Activated naive CD4-positive, alpha-beta T cell (primary cell): Measurements from ENCODE around the gene VPS29.
"Not testable (repeated sequence)": the region's sequence is repeated elsewhere in the genome, so short reads cannot be mapped to it uniquely, and the experiment has no call there.

Experiments used
- DNase-seq, 4 experiments: peaks; one replicate each; lab custom pipeline; 2025; lab: John Stamatoyannopoulos, UW

VPS29 gene

GRCh38 chr12:110520876-110521712 lies 19.2 kb upstream of the VPS29 start:
- DNase-seq = not testable (repeated sequence)

- not testable (repeated sequence) for DNase-seq
Measured at GRCh38 chr12:110518014-110518413, 16.1 kb upstream of the VPS29 start.

- DNase-seq = no peak
Measured at GRCh38 chr12:110516995-110517394, 15.1 kb upstream of the VPS29 start.

GRCh38 chr12:110514363-110514762 lies 12.5 kb upstream of the VPS29 start:
- DNase-seq = no peak

GRCh38 chr12:110513842-110514241 lies 11.9 kb upstream of the VPS29 start:
- DNase-seq = no peak

- no peak for DNase-seq
Measured at GRCh38 chr12:110508071-110508586, 6.2 kb upstream of the VPS29 start.

GRCh38 chr12:110505332-110505731 lies 3.4 kb upstream of the VPS29 start:
- DNase-seq = no peak

GRCh38 chr12:110503432-110503831 lies 1.5 kb upstream of the VPS29 start:
- DNase-seq = no peak

GRCh38 chr12:110501399-110501751 lies 536 bp downstream of the VPS29 start:
- DNase-seq = peak in 1 of 4 experiments; percentile 38

GRCh38 chr12:110498984-110499706 lies 2.8 kb downstream of the VPS29 start:
- no peak for DNase-seq

GRCh38 chr12:110475426-110475825 lies 26.5 kb downstream of the VPS29 start:
- DNase-seq = no peak

- DNase-seq = peak; percentile 80 to 90 (median 87)
Measured at GRCh38 chr12:110468214-110469048, 33.5 kb downstream of the VPS29 start, which contains the start of the genes FAM216A and GPN3. Gene FAM216A (plus strand): TSS chr12:110468845. CDS start chr12:110468876, 31 bp downstream. Gene GPN3 (minus strand): TSS chr12:110468257. CDS start chr12:110468203, 54 bp downstream.

- DNase-seq = no peak
Measured at GRCh38 chr12:110467847-110468213, 34.1 kb downstream of the VPS29 start.

- no peak for DNase-seq
Measured at GRCh38 chr12:110466791-110467190, 35.1 kb downstream of the VPS29 start.

GRCh38 chr12:110465765-110466164 lies 36.1 kb downstream of the VPS29 start:
- DNase-seq = not testable (repeated sequence)

- DNase-seq = no peak
Measured at GRCh38 chr12:110465024-110465423, 36.9 kb downstream of the VPS29 start.

GRCh38 chr12:110461189-110461588 lies 40.7 kb downstream of the VPS29 start:
- not testable (repeated sequence) for DNase-seq

- no peak for DNase-seq
Measured at GRCh38 chr12:110458756-110459155, 43.2 kb downstream of the VPS29 start.

GRCh38 chr12:110453569-110454296 lies 48.2 kb downstream of the VPS29 start:
- DNase-seq = no peak

- no peak for DNase-seq
Measured at GRCh38 chr12:110451263-110451662, 50.6 kb downstream of the VPS29 start.

GRCh38 chr12:110449799-110450497 lies 52.0 kb downstream of the VPS29 start, which contains the start of gene ARPC3:
Gene ARPC3 (minus strand): TSS chr12:110450337. CDS start chr12:110450260, 77 bp downstream.
- peak; percentile 84 to 92 (median 87) for DNase-seq
